ENCODE measurements around the gene IL1R2. TPM values are rescaled to one million over a fixed set of nuclear protein-coding genes. Genes with fewer than 3 reads are reported as not detected.

Gene IL1R2
- total RNA-seq, 4 donors from 2014 or later = 2.3 to 18.2 (median 7.0) TPM

DNA sequence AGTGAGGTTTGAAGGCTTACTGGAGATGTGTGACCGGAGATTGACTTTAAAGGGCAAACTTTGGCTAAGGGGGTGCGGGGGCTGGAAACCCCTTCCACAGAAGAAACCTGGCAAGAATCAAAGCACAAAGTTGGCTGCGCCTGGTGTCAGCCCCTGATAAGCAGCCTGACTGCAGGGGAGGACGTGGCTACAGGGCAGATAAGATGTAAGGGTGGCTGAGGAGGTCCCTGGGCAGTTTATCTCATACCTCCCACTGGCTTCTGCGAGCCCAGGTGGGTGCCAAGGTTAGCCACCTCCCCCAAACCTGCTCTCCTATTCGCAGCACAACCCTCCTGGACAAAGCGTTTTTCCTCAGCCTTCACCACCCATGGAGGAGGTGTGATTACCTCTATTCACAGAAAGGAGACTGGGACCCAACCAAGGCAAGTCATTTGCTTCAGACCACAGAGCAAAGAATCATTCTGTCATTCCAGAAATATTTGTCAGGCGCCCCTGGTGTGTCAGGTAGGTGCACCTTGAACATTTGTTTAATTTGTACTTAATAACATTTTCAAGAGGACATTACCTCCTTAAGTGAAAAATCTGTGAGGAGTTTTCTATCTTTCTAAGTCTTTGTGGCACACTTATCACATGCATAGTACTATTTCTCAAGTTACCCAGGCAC is 77.7 kb downstream of the IL1R2 start:
- Histone ChIP-seq H3K27me3 (no peaks in the 10 kb centered on the region), H3K27ac (peak overlapping the region in 2 of 4 donors; percentile 64 to 73), H3K36me3 (no peaks in the 10 kb centered on the region), H3K4me1 (peaks cover 0 to 17% (median 0%) of the 10 kb centered on the region in 4 donors), H3K9me3 (no peaks in the 10 kb centered on the region), H3K4me3 (no peak overlapping the region)
- TF ChIP-seq, protein P1, sequence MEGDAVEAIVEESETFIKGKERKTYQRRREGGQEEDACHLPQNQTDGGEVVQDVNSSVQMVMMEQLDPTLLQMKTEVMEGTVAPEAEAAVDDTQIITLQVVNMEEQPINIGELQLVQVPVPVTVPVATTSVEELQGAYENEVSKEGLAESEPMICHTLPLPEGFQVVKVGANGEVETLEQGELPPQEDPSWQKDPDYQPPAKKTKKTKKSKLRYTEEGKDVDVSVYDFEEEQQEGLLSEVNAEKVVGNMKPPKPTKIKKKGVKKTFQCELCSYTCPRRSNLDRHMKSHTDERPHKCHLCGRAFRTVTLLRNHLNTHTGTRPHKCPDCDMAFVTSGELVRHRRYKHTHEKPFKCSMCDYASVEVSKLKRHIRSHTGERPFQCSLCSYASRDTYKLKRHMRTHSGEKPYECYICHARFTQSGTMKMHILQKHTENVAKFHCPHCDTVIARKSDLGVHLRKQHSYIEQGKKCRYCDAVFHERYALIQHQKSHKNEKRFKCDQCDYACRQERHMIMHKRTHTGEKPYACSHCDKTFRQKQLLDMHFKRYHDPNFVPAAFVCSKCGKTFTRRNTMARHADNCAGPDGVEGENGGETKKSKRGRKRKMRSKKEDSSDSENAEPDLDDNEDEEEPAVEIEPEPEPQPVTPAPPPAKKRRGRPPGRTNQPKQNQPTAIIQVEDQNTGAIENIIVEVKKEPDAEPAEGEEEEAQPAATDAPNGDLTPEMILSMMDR (IDR thresholded peaks at IDR 0.05) = no peak
- TF ChIP-seq POLR2A (IDR thresholded peaks at IDR 0.05) = no peak
- no peak for DNase-seq

DNA sequence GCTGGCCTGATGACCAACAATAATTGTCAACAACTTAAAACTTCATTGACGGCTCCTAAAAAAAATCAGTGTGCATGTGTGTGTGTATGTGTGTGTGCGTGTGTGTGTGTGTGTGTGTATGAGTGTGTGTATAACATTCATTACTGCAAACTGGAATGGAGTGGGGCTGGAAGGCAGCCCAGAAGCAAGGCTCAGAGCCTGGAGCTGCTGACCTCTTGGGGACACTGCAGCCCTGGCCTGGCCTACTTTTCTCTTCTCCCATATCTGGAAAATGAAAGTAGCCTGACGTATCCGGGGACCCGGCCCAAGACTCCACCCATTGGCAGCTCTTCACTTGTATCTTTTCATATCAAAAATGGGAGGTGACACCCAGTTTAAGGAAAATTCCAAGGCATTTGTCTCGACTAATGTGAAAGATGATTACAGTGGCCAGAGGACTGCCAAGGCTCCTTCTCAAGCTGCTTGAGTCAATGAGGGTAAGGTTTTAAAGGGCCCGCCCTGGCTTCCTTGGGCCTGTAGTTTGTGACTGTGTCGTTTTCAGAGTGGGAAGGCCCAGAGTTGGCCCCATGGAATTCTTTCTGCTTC is 78.4 kb downstream of the IL1R2 start:
- H3K36me3 ChIP-seq = no peaks in the 10 kb centered on the region
- H3K9me3 ChIP-seq = no peaks in the 10 kb centered on the region
- peaks cover 0 to 10% (median 0%) of the 10 kb centered on the region in 4 donors for H3K4me1 ChIP-seq
- TF ChIP-seq POLR2A (IDR thresholded peaks at IDR 0.05) = no peak
- TF ChIP-seq, protein P1 (IDR thresholded peaks at IDR 0.05) = no peak
- peak overlapping the region in 1 of 4 donors; percentile 10 for H3K4me3 ChIP-seq
- no peaks in the 10 kb centered on the region for H3K27me3 ChIP-seq
- H3K27ac ChIP-seq = peak overlapping the region in 3 of 4 donors; percentile 61 to 73 (median 64)
- peak in 2 of 3 donors; percentile 34 to 72 for DNase-seq

DNA sequence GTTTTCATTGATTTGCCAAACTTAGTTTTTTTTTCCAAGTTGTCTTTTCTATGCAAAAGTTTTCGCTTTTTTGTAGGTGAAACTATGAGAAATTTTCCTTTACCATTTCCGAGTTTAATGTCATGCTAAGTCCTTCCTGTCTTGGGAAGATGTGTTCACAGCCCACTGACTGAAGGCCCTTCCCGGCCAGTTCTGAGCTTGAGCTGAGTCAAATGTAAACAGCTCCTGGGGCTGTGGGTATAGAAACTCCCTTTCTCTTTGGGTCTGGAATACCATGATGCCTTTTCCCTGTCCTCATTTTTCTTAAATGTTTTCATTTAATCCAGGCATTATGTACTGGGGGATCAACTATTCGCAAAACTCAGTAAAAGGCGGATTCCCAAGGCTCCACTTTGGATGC is 81.0 kb downstream of the IL1R2 start:
- Histone ChIP-seq H3K4me3 (no peak overlapping the region), H3K9me3 (no peaks in the 10 kb centered on the region), H3K27ac (no peak overlapping the region), H3K4me1 (no peaks in the 10 kb centered on the region), H3K27me3 (no peaks in the 10 kb centered on the region), H3K36me3 (no peaks in the 10 kb centered on the region)
- TF ChIP-seq POLR2A (IDR thresholded peaks at IDR 0.05) = no peak
- DNase-seq = no peak

DNA sequence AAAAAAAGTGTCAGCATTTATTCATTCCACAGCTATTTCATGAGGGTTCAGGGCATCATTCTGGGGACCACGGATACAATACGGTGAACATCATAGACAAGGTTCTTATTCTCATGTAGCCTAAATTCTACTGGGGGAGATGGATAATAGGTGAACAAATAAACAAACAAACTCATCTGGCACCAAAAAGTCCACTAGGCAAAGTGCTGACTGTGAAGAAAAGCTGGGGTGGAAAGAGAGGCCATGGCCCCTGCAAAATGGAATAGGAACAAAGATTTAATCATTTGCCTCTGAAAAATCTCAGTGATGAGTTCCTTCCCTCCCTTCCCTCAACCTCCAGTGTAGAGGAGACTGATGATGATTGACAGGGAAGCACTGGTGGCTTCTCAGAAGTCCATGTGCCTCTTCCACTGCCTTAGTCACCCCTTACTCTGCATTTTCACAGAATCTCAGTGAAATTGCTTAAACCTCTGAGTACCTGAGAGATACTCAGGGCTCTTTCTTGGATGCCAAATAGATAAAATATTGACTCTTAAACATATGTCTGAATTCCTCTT is 81.5 kb downstream of the IL1R2 start:
- H3K9me3 ChIP-seq = no peaks in the 10 kb centered on the region
- no peak overlapping the region for H3K27ac ChIP-seq
- no peak for DNase-seq
- H3K36me3 ChIP-seq = no peaks in the 10 kb centered on the region
- no peak overlapping the region for H3K4me3 ChIP-seq
- H3K4me1 ChIP-seq = no peaks in the 10 kb centered on the region
- TF ChIP-seq, protein P1 (IDR thresholded peaks at IDR 0.05) = no peak
- no peak for TF ChIP-seq POLR2A (IDR thresholded peaks at IDR 0.05)
- H3K27me3 ChIP-seq = no peaks in the 10 kb centered on the region

DNA sequence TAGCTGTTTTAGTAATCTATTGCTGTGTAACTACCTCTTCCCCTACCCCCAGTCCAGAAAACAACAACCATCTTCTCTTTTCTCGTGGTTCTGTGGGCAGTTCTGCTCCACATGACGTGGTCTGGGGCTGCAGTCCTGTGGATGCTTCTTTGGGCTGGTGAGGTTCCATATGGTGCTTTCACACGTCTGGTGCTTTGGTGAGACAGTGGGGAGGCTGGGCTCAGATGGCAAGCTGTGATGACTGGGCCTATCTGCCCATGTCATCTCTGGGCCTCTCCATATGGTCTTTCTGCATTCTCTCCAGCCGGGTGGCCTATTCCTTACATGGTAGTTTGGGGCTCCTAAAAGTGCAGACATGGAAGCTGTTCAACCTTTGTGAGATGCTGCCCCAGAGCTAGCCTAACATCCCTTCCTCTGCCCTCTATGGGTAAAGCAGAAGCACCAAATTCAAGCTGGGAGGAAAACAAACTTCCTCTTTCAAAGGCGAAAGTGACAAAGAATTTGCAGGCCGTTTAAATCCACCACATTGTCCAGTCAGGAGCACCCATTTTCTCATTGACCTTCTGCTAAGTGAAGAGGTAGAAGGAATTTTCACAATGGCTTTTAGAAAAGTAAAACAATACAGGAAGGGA is 82.5 kb downstream of the IL1R2 start:
- Histone ChIP-seq H3K4me3 (no peak overlapping the region), H3K36me3 (no peaks in the 10 kb centered on the region), H3K9me3 (no peaks in the 10 kb centered on the region), H3K27me3 (no peaks in the 10 kb centered on the region), H3K27ac (no peak overlapping the region), H3K4me1 (no peaks in the 10 kb centered on the region)
- no peak for DNase-seq
- no peak for TF ChIP-seq POLR2A (IDR thresholded peaks at IDR 0.05)
- TF ChIP-seq, protein P1 (IDR thresholded peaks at IDR 0.05) = no peak

DNA sequence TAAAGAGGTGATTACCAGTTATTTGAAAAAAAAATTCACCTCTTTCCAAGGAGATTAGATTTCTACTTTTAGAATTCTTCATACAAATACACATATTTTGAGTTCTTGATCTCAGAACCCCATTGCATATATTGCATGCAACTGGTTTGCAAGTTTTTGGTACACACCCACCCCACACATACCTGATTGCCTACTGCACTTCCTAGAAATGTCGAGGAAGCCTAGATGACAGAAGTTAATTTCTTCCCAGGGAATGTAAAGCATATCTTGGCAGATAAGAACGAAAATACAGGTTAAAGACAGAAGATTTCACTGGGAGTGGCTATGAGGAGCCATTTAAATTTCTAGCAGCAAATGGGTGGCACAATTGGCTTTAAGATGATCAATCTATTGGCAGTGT is 83.7 kb downstream of the IL1R2 start:
- Histone ChIP-seq H3K4me1 (no peaks in the 10 kb centered on the region), H3K4me3 (no peak overlapping the region), H3K27me3 (no peaks in the 10 kb centered on the region), H3K36me3 (no peaks in the 10 kb centered on the region), H3K27ac (no peak overlapping the region), H3K9me3 (no peaks in the 10 kb centered on the region)
- TF ChIP-seq, protein P1 (IDR thresholded peaks at IDR 0.05) = no peak
- no peak for TF ChIP-seq POLR2A (IDR thresholded peaks at IDR 0.05)
- DNase-seq = no peak

All from Peyer's patch (tissue), 4 donors.